CD4-positive, alpha-beta memory T cell (primary cell): ENCODE data around the gene HEPHL1. TPM values are rescaled to one million over a fixed set of nuclear protein-coding genes. Genes with fewer than 3 reads are reported as not detected.

Experiments used
- CTCF ChIA-PET: fragments of 350-600 bp; sonication (Branson Sonifier 250); formaldehyde crosslinking; loops from one replicate; lab custom pipeline; 2021; ENCODE audit warnings: inconsistent platforms; ENCODE audit not compliant: partially characterized antibody; lab: Charles Lee
- POLR2A ChIA-PET: fragments of 350-600 bp; sonication (Branson Sonifier 250); formaldehyde crosslinking; loops from one replicate; lab custom pipeline; 2021; ENCODE audit not compliant: partially characterized antibody; lab: Charles Lee
- DNase-seq, 5 donors: peaks; one replicate each; pipeline versions ENCODE4 v3.0.0 to v3.0.0-alpha.2; 2020 to 2022; ENCODE audit warnings: mixed read lengths in 1 of 5
- H3K27ac ChIP-seq: one replicate; pipeline ENCODE4 v1.7.0; 2013; ENCODE audit warnings: low read depth, low read length
- H3K27me3 ChIP-seq: 2 replicates; pipeline ENCODE4 v1.7.0; 2013; ENCODE audit warnings: mild to moderate bottlenecking, low read length, moderate library complexity; ENCODE audit not compliant: insufficient read depth
- H3K36me3 ChIP-seq: 2 replicates; pipeline ENCODE4 v1.7.0; 2013; ENCODE audit warnings: mild to moderate bottlenecking, low read length, moderate library complexity; ENCODE audit not compliant: insufficient read depth
- H3K4me1 ChIP-seq: 2 replicates; pipeline ENCODE4 v1.7.0; 2013; ENCODE audit warnings: mild to moderate bottlenecking, low read length, moderate library complexity; ENCODE audit not compliant: insufficient read depth
- H3K4me3 ChIP-seq, 2 donors: one replicate each; pipeline ENCODE4 v1.7.0; 2013; ENCODE audit warnings: low read length in 2 of 2, mild to moderate bottlenecking in 1 of 2
- H3K9me3 ChIP-seq, 2 donors: one replicate each; pipeline ENCODE4 v1.7.0; 2013; ENCODE audit warnings: low read length in 2 of 2, control low read depth in 1 of 2; ENCODE audit not compliant: control insufficient read depth in 1 of 2
- H3K27ac Mint-ChIP-seq, 7 donors: one replicate each; pipeline ENCODE4 v1.8.0; 2020 to 2021; ENCODE audit warnings: mixed read lengths in 7 of 7, mild to moderate bottlenecking in 6 of 7, inconsistent platforms in 3 of 7, moderate library complexity in 3 of 7
- H3K27me3 Mint-ChIP-seq, 2 donors: one replicate each; pipeline ENCODE4 v1.8.0; 2020 to 2021; ENCODE audit warnings: mixed read lengths in 2 of 2
- H3K36me3 Mint-ChIP-seq, 2 donors: one replicate each; pipeline ENCODE4 v1.8.0; 2020 to 2021; ENCODE audit warnings: mixed read lengths in 2 of 2, inconsistent platforms in 1 of 2, mild to moderate bottlenecking in 1 of 2
- H3K4me1 Mint-ChIP-seq, 4 donors: one replicate each; pipeline ENCODE4 v1.8.0; 2020 to 2021; ENCODE audit warnings: mixed read lengths in 4 of 4, mild to moderate bottlenecking in 1 of 4
- H3K4me3 Mint-ChIP-seq, 8 donors: one replicate each; pipeline ENCODE4 v1.8.0; 2020 to 2021; ENCODE audit warnings: mixed read lengths in 8 of 8, mild to moderate bottlenecking in 7 of 8, moderate library complexity in 6 of 8, inconsistent platforms in 3 of 8
- H3K9me3 Mint-ChIP-seq, 8 donors: one replicate each; pipeline ENCODE4 v1.8.0; 2020 to 2021; ENCODE audit warnings: mixed read lengths in 8 of 8, mild to moderate bottlenecking in 5 of 8, inconsistent platforms in 3 of 8, moderate library complexity in 1 of 8
- intact Hi-C: fragments of 100-400 bp; cut with micrococcal nuclease; formaldehyde crosslinking; loops from one replicate; pipeline ENCODE4 v1.15.1; 2023
- polyA plus RNA-seq, 2 donors: library from polyadenylated mRNA; unstranded; fragments of 300-500 nt; fragmentation: Illumina TruSeq; gene quantifications; one replicate each; pipeline ENCODE4 v1.2.3, GENCODE V29; 2021
- total RNA-seq, 2 experiments: library from RNA; stranded (reverse); gene quantifications; one replicate each; pipeline ENCODE4 v1.2.3, GENCODE V29; 2021

HEPHL1 gene
- total and polyA plus RNA-seq, 4 experiments from 2014 or later = not detected

GRCh38 chr11:93984196-93984567, 37.0 kb upstream of the HEPHL1 start:
- Mint-ChIP-seq H3K36me3 (no peaks in the 10 kb centered on the region), H3K27ac (no peak overlapping the region), H3K4me1 (no peaks in the 10 kb centered on the region), H3K4me3 (no peak overlapping the region), H3K27me3 (peaks cover 7 to 16% of the 10 kb centered on the region in 2 donors), H3K9me3 (peaks cover 0 to 13% (median 0%) of the 10 kb centered on the region in 8 donors)
- Histone ChIP-seq H3K4me3 (no peak overlapping the region), H3K27me3 (no peaks in the 10 kb centered on the region), H3K27ac (no peak overlapping the region), H3K9me3 (no peaks in the 10 kb centered on the region), H3K4me1 (no peaks in the 10 kb centered on the region), H3K36me3 (no peaks in the 10 kb centered on the region)
- CTCF ChIA-PET = no interaction called here
- intact Hi-C loops = no loop called here
- POLR2A ChIA-PET = no interaction called here
- DNase-seq = no peak

- Mint-ChIP-seq H3K4me3 (no peak overlapping the region), H3K27me3 (peaks cover 5 to 11% of the 10 kb centered on the region in 2 donors), H3K36me3 (no peaks in the 10 kb centered on the region), H3K4me1 (no peaks in the 10 kb centered on the region), H3K9me3 (peaks cover 0 to 8% (median 0%) of the 10 kb centered on the region in 8 donors), H3K27ac (no peak overlapping the region)
- no peak for DNase-seq
- Histone ChIP-seq H3K27ac (no peak overlapping the region), H3K4me3 (no peak overlapping the region), H3K27me3 (no peaks in the 10 kb centered on the region), H3K4me1 (no peaks in the 10 kb centered on the region), H3K9me3 (no peaks in the 10 kb centered on the region), H3K36me3 (no peaks in the 10 kb centered on the region)
- CTCF ChIA-PET = no interaction called here
- intact Hi-C loops = no loop called here
- POLR2A ChIA-PET = no interaction called here
Measured at GRCh38 chr11:93984936-93985335, 36.2 kb upstream of the HEPHL1 start.

- Mint-ChIP-seq H3K4me1 (no peaks in the 10 kb centered on the region), H3K27me3 (peaks cover 5 to 11% of the 10 kb centered on the region in 2 donors), H3K9me3 (peaks cover 0 to 14% (median 4%) of the 10 kb centered on the region in 8 donors), H3K27ac (no peak overlapping the region), H3K36me3 (no peaks in the 10 kb centered on the region), H3K4me3 (no peak overlapping the region)
- Histone ChIP-seq H3K4me3 (no peak overlapping the region), H3K27ac (no peak overlapping the region), H3K27me3 (no peaks in the 10 kb centered on the region), H3K9me3 (no peaks in the 10 kb centered on the region), H3K36me3 (no peaks in the 10 kb centered on the region), H3K4me1 (no peaks in the 10 kb centered on the region)
- no peak for DNase-seq
- POLR2A ChIA-PET = no interaction called here
- CTCF ChIA-PET = no interaction called here
- intact Hi-C loops = no loop called here
Measured at GRCh38 chr11:93986716-93987115, 34.4 kb upstream of the HEPHL1 start.

GRCh38 chr11:93988455-93988854, 32.7 kb upstream of the HEPHL1 start:
- H3K27ac Mint-ChIP-seq = no peak overlapping the region
- Histone ChIP-seq H3K4me1 (no peaks in the 10 kb centered on the region), H3K27ac (no peak overlapping the region), H3K36me3 (no peaks in the 10 kb centered on the region), H3K9me3 (peaks cover 0 to 14% of the 10 kb centered on the region in 2 donors), H3K4me3 (no peak overlapping the region), H3K27me3 (no peaks in the 10 kb centered on the region)
- no peak for DNase-seq
- H3K36me3 Mint-ChIP-seq = peaks cover 0 to 5% of the 10 kb centered on the region in 2 donors
- POLR2A ChIA-PET = no interaction called here
- H3K4me3 Mint-ChIP-seq = no peak overlapping the region
- intact Hi-C loops = no loop called here
- CTCF ChIA-PET = no interaction called here
- peaks cover 5 to 11% of the 10 kb centered on the region in 2 donors for H3K27me3 Mint-ChIP-seq
- no peaks in the 10 kb centered on the region for H3K4me1 Mint-ChIP-seq
- H3K9me3 Mint-ChIP-seq = peaks cover 0 to 26% (median 17%) of the 10 kb centered on the region in 8 donors

- no peaks in the 10 kb centered on the region for H3K4me1 ChIP-seq
- peaks cover 0 to 5% of the 10 kb centered on the region in 2 donors for H3K36me3 Mint-ChIP-seq
- no peaks in the 10 kb centered on the region for H3K36me3 ChIP-seq
- H3K4me1 Mint-ChIP-seq = no peaks in the 10 kb centered on the region
- intact Hi-C loops = no loop called here
- ChIA-PET CTCF (no interaction called here), POLR2A (no interaction called here)
- H3K4me3 ChIP-seq = no peak overlapping the region
- H3K27ac Mint-ChIP-seq = no peak overlapping the region
- H3K27ac ChIP-seq = no peak overlapping the region
- peaks cover 5 to 11% of the 10 kb centered on the region in 2 donors for H3K27me3 Mint-ChIP-seq
- peaks cover 0 to 15% of the 10 kb centered on the region in 2 donors for H3K9me3 ChIP-seq
- H3K27me3 ChIP-seq = no peaks in the 10 kb centered on the region
- DNase-seq = no peak
- H3K4me3 Mint-ChIP-seq = no peak overlapping the region
- H3K9me3 Mint-ChIP-seq = peaks cover 0 to 27% (median 18%) of the 10 kb centered on the region in 8 donors
Measured at GRCh38 chr11:93988912-93989311, 32.2 kb upstream of the HEPHL1 start.

GRCh38 chr11:93993747-93994146, 27.4 kb upstream of the HEPHL1 start:
- Mint-ChIP-seq H3K4me1 (no peaks in the 10 kb centered on the region), H3K4me3 (no peak overlapping the region), H3K27me3 (peaks cover 0 to 6% of the 10 kb centered on the region in 2 donors), H3K27ac (no peak overlapping the region), H3K36me3 (peaks cover 2 to 5% of the 10 kb centered on the region in 2 donors), H3K9me3 (peaks cover 0 to 39% (median 31%) of the 10 kb centered on the region in 8 donors)
- no peaks in the 10 kb centered on the region for H3K4me1 ChIP-seq
- no peaks in the 10 kb centered on the region for H3K36me3 ChIP-seq
- no peak for DNase-seq
- H3K4me3 ChIP-seq = no peak overlapping the region
- H3K27me3 ChIP-seq = no peaks in the 10 kb centered on the region
- H3K27ac ChIP-seq = no peak overlapping the region
- intact Hi-C loops = no loop called here
- POLR2A ChIA-PET = no interaction called here
- H3K9me3 ChIP-seq = peaks cover 0 to 15% of the 10 kb centered on the region in 2 donors
- CTCF ChIA-PET = no interaction called here

GRCh38 chr11:93997741-93998140, 23.4 kb upstream of the HEPHL1 start:
- Mint-ChIP-seq H3K27ac (no peak overlapping the region), H3K4me1 (no peaks in the 10 kb centered on the region), H3K27me3 (peaks cover 0 to 1% of the 10 kb centered on the region in 2 donors), H3K36me3 (peaks cover 2 to 5% of the 10 kb centered on the region in 2 donors), H3K4me3 (no peak overlapping the region), H3K9me3 (peaks cover 0 to 29% (median 22%) of the 10 kb centered on the region in 8 donors)
- H3K9me3 ChIP-seq = peaks cover 0 to 8% of the 10 kb centered on the region in 2 donors
- H3K27me3 ChIP-seq = no peaks in the 10 kb centered on the region
- no peak for DNase-seq
- POLR2A ChIA-PET = no interaction called here
- intact Hi-C loops = no loop called here
- no peaks in the 10 kb centered on the region for H3K36me3 ChIP-seq
- CTCF ChIA-PET = no interaction called here
- H3K27ac ChIP-seq = no peak overlapping the region
- no peaks in the 10 kb centered on the region for H3K4me1 ChIP-seq
- no peak overlapping the region for H3K4me3 ChIP-seq

- ChIA-PET CTCF (no interaction called here), POLR2A (no interaction called here)
- H3K27me3 Mint-ChIP-seq = no peaks in the 10 kb centered on the region
- Histone ChIP-seq H3K27ac (no peak overlapping the region), H3K4me1 (no peaks in the 10 kb centered on the region), H3K36me3 (no peaks in the 10 kb centered on the region), H3K27me3 (no peaks in the 10 kb centered on the region), H3K4me3 (no peak overlapping the region), H3K9me3 (no peaks in the 10 kb centered on the region)
- no peaks in the 10 kb centered on the region for H3K4me1 Mint-ChIP-seq
- H3K27ac Mint-ChIP-seq = no peak overlapping the region
- peaks cover 0 to 19% (median 9%) of the 10 kb centered on the region in 8 donors for H3K9me3 Mint-ChIP-seq
- intact Hi-C loops = no loop called here
- H3K4me3 Mint-ChIP-seq = no peak overlapping the region
- no peaks in the 10 kb centered on the region for H3K36me3 Mint-ChIP-seq
- no peak for DNase-seq
Measured at GRCh38 chr11:94000659-94001058, 20.5 kb upstream of the HEPHL1 start.
